ENCODE data around the gene LMTK3.
"Not testable (repeated sequence)": the region's sequence is repeated elsewhere in the genome, so short reads cannot be mapped to it uniquely, and the experiment has no call there.

Gene LMTK3

GRCh38 chr19:48487544-48487943, 24.1 kb downstream of the LMTK3 start:
- no peak for FAIRE-seq

- FAIRE-seq: not testable (repeated sequence)
These were observed 24.9 kb downstream of the LMTK3 start for GRCh38 chr19:48486706-48487105.

- FAIRE-seq: no peak
These were observed 26.6 kb downstream of the LMTK3 start for GRCh38 chr19:48484931-48485612.

GRCh38 chr19:48484247-48484893, 27.3 kb downstream of the LMTK3 start:
- FAIRE-seq: no peak

- no peak for FAIRE-seq
These were observed 28.3 kb downstream of the LMTK3 start for GRCh38 chr19:48483301-48483700.

GRCh38 chr19:48481846-48482639, 29.6 kb downstream of the LMTK3 start:
- FAIRE-seq: no peak

- no peak for FAIRE-seq
These were observed 30.8 kb downstream of the LMTK3 start for GRCh38 chr19:48480558-48481500.

- FAIRE-seq: no peak
These were observed 31.5 kb downstream of the LMTK3 start for GRCh38 chr19:48480183-48480557.

- no peak for FAIRE-seq
These were observed 31.9 kb downstream of the LMTK3 start for GRCh38 chr19:48479686-48480085.

- no peak for FAIRE-seq
These were observed 33.0 kb downstream of the LMTK3 start for GRCh38 chr19:48478339-48479256.

- no peak for FAIRE-seq
These were observed 33.8 kb downstream of the LMTK3 start for GRCh38 chr19:48477698-48478338.

- no peak for FAIRE-seq
These were observed 34.5 kb downstream of the LMTK3 start for GRCh38 chr19:48477067-48477685.

- no peak for FAIRE-seq
These were observed 35.5 kb downstream of the LMTK3 start for GRCh38 chr19:48476176-48476575.

- FAIRE-seq: no peak
These were observed 36.1 kb downstream of the LMTK3 start for GRCh38 chr19:48475369-48476068.

- no peak for FAIRE-seq
These were observed 37.5 kb downstream of the LMTK3 start for GRCh38 chr19:48474084-48474592.

- FAIRE-seq: no peak
These were observed 38.3 kb downstream of the LMTK3 start for GRCh38 chr19:48473161-48473966.

GRCh38 chr19:48471836-48472235, 39.8 kb downstream of the LMTK3 start:
- no peak for FAIRE-seq

- no peak for FAIRE-seq
These were observed 40.8 kb downstream of the LMTK3 start for GRCh38 chr19:48470856-48471255.
